ENCODE results near the gene PGAP2. TPM values are rescaled to one million over a fixed set of nuclear protein-coding genes. Genes with fewer than 3 reads are reported as not detected.

Gene PGAP2
- total RNA-seq, 1 experiment from 2014 or later, result 30.5 TPM

GRCh38 chr11:3820971-3821370, 12.6 kb downstream of the PGAP2 start:
- intact Hi-C loops (cut with micrococcal nuclease), result no loop called here
- BruUV-seq (replicated peaks), result no TSS peak
- Histone ChIP-seq H3K9ac (ENCODE audit: low read length) (no peak overlapping the region), H4K20me1 (ENCODE audit: insufficient read depth) (no peaks in the 10 kb centered on the region), H2AFZ (ENCODE audit: low read depth, low read length, poor library complexity, severe bottlenecking) (no peak overlapping the region), H3K4me3 (replicated peaks in 1 of 2; ENCODE audit: low read depth in 1 of 2, low read length in 2 of 2) (no peak overlapping the region), H3K27me3 (ENCODE audit: insufficient read depth, low read length) (no peaks in the 10 kb centered on the region), H3K4me2 (ENCODE audit: low read length) (no peak overlapping the region), H3K9me2 (ENCODE audit: insufficient read depth) (no peaks in the 10 kb centered on the region), H3K79me2 (ENCODE audit: insufficient read depth, low read length) (no peaks in the 10 kb centered on the region), H3K9me3 (ENCODE audit: control insufficient read depth in 1 of 2, insufficient read depth in 1 of 2, low read depth in 1 of 2, low read length in 2 of 2) (no peaks in the 10 kb centered on the region), H3K27ac (ENCODE audit: low read depth, low read length) (no peak overlapping the region), H3K36me3 (ENCODE audit: control insufficient read depth in 1 of 2, insufficient read depth in 2 of 2, low read length in 2 of 2) (peaks cover 4 to 6% of the 10 kb centered on the region in 2 experiments; a peak in 1 of 4 replicates), H3K4me1 (ENCODE audit: control insufficient read depth in 1 of 2, insufficient read depth in 2 of 2, low read length in 2 of 2) (peaks cover 2 to 13% of the 10 kb centered on the region in 2 experiments; a peak in 1 of 4 replicates)
- RAD21 ChIA-PET (ENCODE audit: low non-redundant PET in 1 of 2, low total read pairs in 2 of 2, uncharacterized antibody in 2 of 2, unreplicated experiment in 2 of 2), result no interaction called here
- POLR2A ChIA-PET, result no interaction called here
- DNase-seq (ENCODE audit: low read depth, low spot score) (no peak), ATAC-seq (no peak)
- CTCF ChIA-PET, result interaction anchor here (1.0 to 4.1 kb wide), 2 partner anchors 13 to 34 kb away, joined by 5 to 16 read pairs; partner anchors contain the start of genes PGAP2 and STIM1
- no peak for TF ChIP-seq SP1 (IDR thresholded peaks at IDR 0.05; ENCODE audit: low read depth)
- TF ChIP-seq ATF3 (IDR thresholded peaks at IDR 0.05), result no peak
- TF ChIP-seq EGR1 (IDR thresholded peaks at IDR 0.05; ENCODE audit: low read depth), result no peak
- no peak for TF ChIP-seq CTCF (IDR thresholded peaks at IDR 0.05 in 2 of 3, conservative IDR thresholded peaks at IDR 0.05 in 1 of 3; ENCODE audit: borderline replicate concordance in 1 of 3, insufficient read depth in 1 of 3, low read depth in 2 of 3, low read length in 2 of 3)
- TF ChIP-seq SIN3A (IDR thresholded peaks at IDR 0.05; ENCODE audit: low read depth), result no peak
- no peak for TF ChIP-seq EZH2 (IDR thresholded peaks at IDR 0.05)
- no peak for TF ChIP-seq POLR2AphosphoS5 (IDR thresholded peaks at IDR 0.05; ENCODE audit: low read depth, low read length)
- no peak for TF ChIP-seq REST (IDR thresholded peaks at IDR 0.05; ENCODE audit: low read depth)

Measured in HCT116 (cell line).